Esophagus squamous epithelium (tissue), 5 donors: ENCODE results near the gene DENND1C. TPM values are rescaled to one million over a fixed set of nuclear protein-coding genes. Genes with fewer than 3 reads are reported as not detected.

ENCODE experiments used
- DNase-seq: peaks from one replicate; lab custom pipeline; 2025; lab: John Stamatoyannopoulos, UW
- H3K27ac ChIP-seq, 4 donors: fragments of 200-600 bp; sonication (generic); one replicate each; pipeline ENCODE4 v1.5.1; 2016 to 2019; ENCODE audit warnings: mild to moderate bottlenecking in 1 of 4
- H3K27me3 ChIP-seq, 4 donors: fragments of 200-600 bp; sonication (generic); 1 replicate in 3 of 4; 2 replicates in 1 of 4; pipeline versions ENCODE4 v1.5.1 to v1.6.0; 2017 to 2021; ENCODE audit warnings: antibody characterized with exemption in 1 of 4
- H3K36me3 ChIP-seq, 3 donors: fragments of 200-600 bp; sonication (generic); one replicate each; pipeline ENCODE4 v1.5.1; 2016 to 2019
- H3K4me1 ChIP-seq, 3 donors: fragments of 200-600 bp; sonication (generic); one replicate each; pipeline ENCODE4 v1.5.1; 2017 to 2019
- H3K4me3 ChIP-seq, 4 donors: fragments of 200-600 bp; sonication (generic); 1 replicate in 3 of 4; 2 replicates in 1 of 4; pipeline ENCODE4 v1.5.1; 2016 to 2019; ENCODE audit warnings: mild to moderate bottlenecking in 2 of 4, moderate library complexity in 1 of 4
- H3K9me3 ChIP-seq, 3 donors: fragments of 200-600 bp; sonication (generic); one replicate each; pipeline ENCODE4 v1.5.1; 2016 to 2019
- POLR2A ChIP-seq, 4 donors: fragments of 450-650 bp; IDR thresholded peaks; one replicate each; pipeline ENCODE4 v1.6.1; 2017; ENCODE audit warnings: antibody characterized with exemption in 4 of 4, mild to moderate bottlenecking in 4 of 4, moderate library complexity in 3 of 4
- WGBS, 2 donors: methylation state at CpG; one replicate each; pipeline ENCODE4 v1.1.5; 2018; 5-methylcytosine and 5-hydroxymethylcytosine counted together
- intact Hi-C: fragments of 100-400 bp; cut with DNase I; formaldehyde crosslinking; loops from one replicate; pipeline ENCODE4 v1.15.0; 2022
- total RNA-seq, 4 donors: library from RNA; depleted of rRNA; stranded (reverse); fragments of >200 nt; gene quantifications; one replicate each; pipeline ENCODE4 v1.1.0, GENCODE V29; 2016
- TF ChIP-seq, protein P1 (sequence below), 6 experiments: fragments of 450-650 bp in 4 of 6; fragments of 200-600 bp in 2 of 6; sonication (generic) in 2 of 6; IDR thresholded peaks; one replicate each; pipeline ENCODE4 v1.5.1; 2016 to 2019; ENCODE audit warnings: antibody characterized with exemption in 6 of 6, mild to moderate bottlenecking in 4 of 6, moderate library complexity in 4 of 6
- donor health status: DM: yes; HTN: yes; CAD: no.

DENND1C gene
- total RNA-seq, 4 donors from 2014 or later, result 0.62 to 4.2 (median 1.2) TPM

DNA sequence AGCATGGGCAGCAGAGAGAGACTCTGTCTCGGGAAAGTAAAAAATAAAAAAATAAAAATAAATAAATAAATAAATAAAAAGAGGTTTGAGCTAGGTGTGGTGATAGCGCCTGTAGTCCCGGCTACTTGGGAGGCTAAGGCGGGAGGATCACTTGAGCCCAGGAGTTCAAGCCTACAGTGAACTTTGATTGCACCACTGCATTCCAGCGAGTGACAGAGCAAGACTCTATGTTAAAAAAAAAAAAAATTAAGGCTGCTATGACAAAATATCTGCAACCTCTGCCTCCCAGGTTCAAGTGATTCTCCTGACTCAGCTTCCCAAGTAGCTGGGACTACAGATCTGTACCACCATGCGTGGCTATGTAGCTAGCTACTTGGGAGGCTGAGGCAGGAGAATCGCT lies 3.2 kb upstream of the DENND1C start:
- TF ChIP-seq POLR2A (IDR thresholded peaks at IDR 0.05), result no peak
- TF ChIP-seq, protein P1, sequence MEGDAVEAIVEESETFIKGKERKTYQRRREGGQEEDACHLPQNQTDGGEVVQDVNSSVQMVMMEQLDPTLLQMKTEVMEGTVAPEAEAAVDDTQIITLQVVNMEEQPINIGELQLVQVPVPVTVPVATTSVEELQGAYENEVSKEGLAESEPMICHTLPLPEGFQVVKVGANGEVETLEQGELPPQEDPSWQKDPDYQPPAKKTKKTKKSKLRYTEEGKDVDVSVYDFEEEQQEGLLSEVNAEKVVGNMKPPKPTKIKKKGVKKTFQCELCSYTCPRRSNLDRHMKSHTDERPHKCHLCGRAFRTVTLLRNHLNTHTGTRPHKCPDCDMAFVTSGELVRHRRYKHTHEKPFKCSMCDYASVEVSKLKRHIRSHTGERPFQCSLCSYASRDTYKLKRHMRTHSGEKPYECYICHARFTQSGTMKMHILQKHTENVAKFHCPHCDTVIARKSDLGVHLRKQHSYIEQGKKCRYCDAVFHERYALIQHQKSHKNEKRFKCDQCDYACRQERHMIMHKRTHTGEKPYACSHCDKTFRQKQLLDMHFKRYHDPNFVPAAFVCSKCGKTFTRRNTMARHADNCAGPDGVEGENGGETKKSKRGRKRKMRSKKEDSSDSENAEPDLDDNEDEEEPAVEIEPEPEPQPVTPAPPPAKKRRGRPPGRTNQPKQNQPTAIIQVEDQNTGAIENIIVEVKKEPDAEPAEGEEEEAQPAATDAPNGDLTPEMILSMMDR (IDR thresholded peaks at IDR 0.05), result no peak
- Histone ChIP-seq H3K27ac (no peak overlapping the region), H3K9me3 (no peaks in the 10 kb centered on the region), H3K4me3 (no peak overlapping the region), H3K27me3 (peaks cover 0 to 19% (median 0%) of the 10 kb centered on the region in 4 donors), H3K4me1 (peaks cover 0 to 10% (median 0%) of the 10 kb centered on the region in 3 donors), H3K36me3 (no peaks in the 10 kb centered on the region)
- intact Hi-C loops, result no loop called here
- no peak for DNase-seq
- 85 to 88% methylated on average over 6 to 7 of the region's 7 CpGs for WGBS, 2 donors

DNA sequence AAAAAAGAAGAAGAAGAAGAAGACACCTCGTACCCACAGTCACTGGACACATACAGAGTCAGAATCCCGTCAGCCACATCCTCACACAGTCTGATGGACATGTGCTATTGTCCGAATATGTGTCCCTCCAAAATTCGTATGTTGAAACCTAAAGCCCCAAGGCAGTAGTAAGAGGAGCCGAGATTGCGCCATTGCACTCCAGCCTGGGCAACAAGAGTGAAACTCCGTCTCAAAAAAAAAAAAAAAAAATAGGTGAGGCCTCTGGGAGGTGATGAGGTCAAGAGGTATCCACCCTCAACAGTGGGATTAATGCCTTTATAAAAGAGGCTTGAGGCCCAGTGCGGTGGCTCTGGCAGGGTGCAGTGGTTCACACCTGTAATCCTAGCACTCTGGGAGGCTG lies 2.6 kb upstream of the DENND1C start:
- Histone ChIP-seq H3K36me3 (no peaks in the 10 kb centered on the region), H3K27ac (no peak overlapping the region), H3K9me3 (no peaks in the 10 kb centered on the region), H3K4me1 (peaks cover 0 to 10% (median 0%) of the 10 kb centered on the region in 3 donors), H3K27me3 (peaks cover 0 to 24% (median 0%) of the 10 kb centered on the region in 4 donors), H3K4me3 (no peak overlapping the region)
- intact Hi-C loops, result no loop called here
- DNase-seq, result no peak
- TF ChIP-seq POLR2A (IDR thresholded peaks at IDR 0.05), result no peak
- TF ChIP-seq, protein P1 (IDR thresholded peaks at IDR 0.05), result no peak
- 61 to 80% methylated on average over 8 of the region's 8 CpGs for WGBS, 2 donors

DNA sequence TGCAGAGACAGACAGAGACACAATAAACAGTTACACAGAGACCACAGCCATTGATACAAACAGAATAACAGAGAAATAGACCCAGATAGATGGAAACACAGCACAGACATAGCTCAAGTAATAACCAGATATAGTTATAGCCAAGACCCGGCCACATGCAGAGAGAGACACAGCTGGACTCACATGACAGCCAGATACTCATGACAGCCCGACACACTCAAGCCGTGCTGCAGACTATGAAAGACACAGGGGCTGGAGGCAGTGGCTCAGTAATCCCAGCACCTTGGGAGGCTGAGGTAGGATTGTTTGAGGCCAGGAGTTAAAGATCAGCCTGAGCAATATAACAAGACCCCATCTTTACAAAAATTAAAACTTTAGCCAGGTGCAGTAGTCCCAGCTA lies 1.6 kb upstream of the DENND1C start:
- H3K4me1 ChIP-seq, result peaks cover 0 to 10% (median 0%) of the 10 kb centered on the region in 3 donors
- H3K36me3 ChIP-seq, result no peaks in the 10 kb centered on the region
- no peaks in the 10 kb centered on the region for H3K9me3 ChIP-seq
- intact Hi-C loops, result no loop called here
- TF ChIP-seq, protein P1 (IDR thresholded peaks at IDR 0.05), result no peak
- TF ChIP-seq POLR2A (IDR thresholded peaks at IDR 0.05), result no peak
- H3K27ac ChIP-seq, result no peak overlapping the region
- peaks cover 0 to 32% (median 0%) of the 10 kb centered on the region in 4 donors for H3K27me3 ChIP-seq
- DNase-seq, result no peak
- 34 to 48% methylated on average over 2 to 3 of the region's 3 CpGs for WGBS, 2 donors
- no peak overlapping the region for H3K4me3 ChIP-seq

DNA sequence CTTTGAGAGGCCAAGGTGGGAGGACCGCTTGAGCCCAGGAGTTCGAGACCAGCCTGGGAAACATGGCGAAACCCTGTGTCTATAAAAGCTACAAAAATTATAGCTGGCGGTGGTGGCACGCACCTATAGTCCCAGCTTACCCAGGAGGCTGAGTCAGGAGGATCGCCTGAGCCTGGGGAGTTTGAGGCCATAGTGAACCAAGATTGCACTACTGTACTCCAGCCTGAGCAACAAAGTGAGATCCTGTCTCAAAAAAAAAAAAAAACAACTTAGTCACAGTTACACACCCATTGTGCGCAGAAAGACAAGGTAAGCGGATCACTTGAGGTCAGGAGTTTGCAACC lies 728 bp upstream of the DENND1C start:
- Histone ChIP-seq H3K9me3 (no peaks in the 10 kb centered on the region), H3K27me3 (peaks cover 0 to 39% (median 0%) of the 10 kb centered on the region in 4 donors), H3K4me1 (peaks cover 0 to 10% (median 0%) of the 10 kb centered on the region in 3 donors), H3K4me3 (no peak overlapping the region), H3K27ac (peak overlapping the region in 2 of 4 donors; percentile 65 to 67), H3K36me3 (no peaks in the 10 kb centered on the region)
- TF ChIP-seq POLR2A (IDR thresholded peaks at IDR 0.05), result no peak
- TF ChIP-seq, protein P1 (IDR thresholded peaks at IDR 0.05), result no peak
- WGBS, 2 donors, result 90 to 95% methylated on average over 7 to 8 of the region's 8 CpGs
- no peak for DNase-seq
- intact Hi-C loops, result no loop called here

DNA sequence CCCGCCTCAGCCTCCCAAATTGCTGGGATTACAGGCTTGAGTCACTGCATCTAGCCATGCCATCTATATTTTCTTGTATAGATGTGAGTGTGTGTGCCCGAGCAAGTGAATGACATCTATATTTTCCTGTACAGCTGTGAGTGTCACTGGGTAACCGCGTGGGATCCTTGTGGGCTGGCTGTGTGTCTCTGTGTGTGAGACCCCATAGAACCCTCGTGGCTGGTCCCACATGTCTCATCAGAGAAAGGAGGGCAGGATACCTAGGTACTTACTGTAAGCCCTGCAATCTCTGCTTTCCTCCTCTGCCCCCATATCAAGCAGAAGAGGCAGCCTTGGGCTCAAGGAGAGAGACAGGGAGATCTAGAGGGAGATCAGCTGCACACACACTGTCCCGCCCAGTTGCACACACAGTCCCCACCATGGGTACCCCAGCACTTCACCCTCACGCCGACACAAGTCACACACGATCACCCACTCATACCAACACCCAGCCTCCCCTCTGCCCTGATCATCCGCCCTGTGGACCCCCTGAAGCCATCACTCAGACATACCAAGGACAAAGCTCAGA lies 655 bp downstream of the DENND1C start:
- peak overlapping the region in 3 of 4 donors; percentile 27 to 61 (median 39) for H3K4me3 ChIP-seq
- no peak for DNase-seq
- WGBS, 2 donors, result 70 to 74% methylated on average over 4 to 6 of the region's 10 CpGs

More for the DNA sequence above, 655 bp downstream of the DENND1C start:
- Histone ChIP-seq H3K9me3 (no peaks in the 10 kb centered on the region), H3K27me3 (peaks cover 0 to 53% (median 3%) of the 10 kb centered on the region in 4 donors), H3K36me3 (no peaks in the 10 kb centered on the region), H3K4me1 (peaks cover 0 to 22% (median 8%) of the 10 kb centered on the region in 3 donors), H3K27ac (peak overlapping the region in 3 of 4 donors; percentile 62 to 67 (median 65))
- no peak for TF ChIP-seq POLR2A (IDR thresholded peaks at IDR 0.05)
- TF ChIP-seq, protein P1 (IDR thresholded peaks at IDR 0.05), result no peak
- intact Hi-C loops, result no loop called here
